Amniotic epithelial cell (primary cell): Measurements from ENCODE around the gene NDUFS6.
A peak's percentile ranks its signal among the peaks of the same experiment; 100 is the strongest.

Source experiments
- DNase-seq: peaks from one replicate; pipeline ENCODE4 v3.0.0-alpha.2; 2010; ENCODE audit warnings: low read depth

Gene NDUFS6

GRCh38 chr5:1801222-1801966 lies at the start of gene NDUFS6:
Gene NDUFS6 (plus strand): TSS chr5:1801407. CDS start chr5:1801418, 11 bp downstream.
- DNase-seq, result peak; percentile 52

- no peak for DNase-seq
These were observed 49.1 kb upstream of the NDUFS6 start for GRCh38 chr5:1751864-1752822.

GRCh38 chr5:1752881-1753280 lies 48.3 kb upstream of the NDUFS6 start:
- no peak for DNase-seq

DNA sequence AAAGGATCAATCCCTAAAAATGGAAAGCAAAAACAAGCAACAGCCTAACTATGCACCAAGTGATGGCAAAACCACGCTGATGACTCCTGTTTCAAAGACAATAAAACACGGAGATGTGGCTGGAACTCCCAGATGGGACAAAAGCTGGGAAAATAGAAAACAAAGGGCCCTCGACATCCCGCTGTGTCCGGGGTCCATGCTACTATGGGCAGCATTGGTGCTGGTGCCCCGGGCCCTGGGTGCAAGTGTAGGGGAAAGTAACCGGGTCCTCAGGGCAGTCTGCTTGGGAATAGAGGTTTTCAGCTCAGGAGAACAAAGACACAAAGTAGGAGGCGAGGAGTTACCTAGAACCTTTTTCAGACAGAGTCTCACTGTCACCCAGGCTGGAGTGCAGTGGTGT lies 47.7 kb upstream of the NDUFS6 start:
- DNase-seq, result no peak

DNA sequence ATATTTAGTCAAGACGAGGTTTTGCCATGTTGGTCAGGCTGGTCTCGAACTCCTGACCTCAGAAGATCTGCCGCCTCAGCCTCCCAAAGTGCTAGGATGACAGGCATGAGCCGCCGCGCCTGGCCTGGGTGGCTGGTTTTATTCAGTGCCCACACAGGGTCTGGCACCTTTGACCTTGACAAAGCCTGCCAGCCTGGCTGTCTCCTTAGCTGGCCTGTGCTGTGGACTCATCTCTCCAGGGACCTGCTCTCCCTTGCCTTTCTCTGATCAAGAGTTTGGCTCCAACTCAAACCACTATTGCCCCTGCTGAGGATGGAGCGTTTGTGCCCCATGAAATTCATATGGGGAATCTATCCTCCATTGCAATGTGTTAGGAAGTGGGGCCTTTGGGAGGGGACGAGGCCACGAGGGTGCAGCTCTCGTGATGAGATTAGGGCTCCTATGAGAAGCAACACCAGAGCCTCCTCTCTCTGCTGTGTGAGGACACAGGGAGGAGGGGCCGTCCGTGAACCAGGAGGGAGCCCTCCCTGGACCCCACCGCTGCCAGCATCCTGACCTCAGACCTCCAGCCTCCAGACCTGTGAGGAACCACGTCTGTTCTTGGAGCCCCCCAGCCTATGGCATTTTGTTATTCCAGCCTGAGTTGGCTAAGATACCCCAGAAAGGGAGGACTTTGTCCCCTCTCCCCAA lies 46.5 kb upstream of the NDUFS6 start:
- no peak for DNase-seq

GRCh38 chr5:1755321-1755949 lies 45.8 kb upstream of the NDUFS6 start:
- no peak for DNase-seq

- no peak for DNase-seq
These were observed 44.7 kb upstream of the NDUFS6 start for GRCh38 chr5:1756481-1756880.

DNA sequence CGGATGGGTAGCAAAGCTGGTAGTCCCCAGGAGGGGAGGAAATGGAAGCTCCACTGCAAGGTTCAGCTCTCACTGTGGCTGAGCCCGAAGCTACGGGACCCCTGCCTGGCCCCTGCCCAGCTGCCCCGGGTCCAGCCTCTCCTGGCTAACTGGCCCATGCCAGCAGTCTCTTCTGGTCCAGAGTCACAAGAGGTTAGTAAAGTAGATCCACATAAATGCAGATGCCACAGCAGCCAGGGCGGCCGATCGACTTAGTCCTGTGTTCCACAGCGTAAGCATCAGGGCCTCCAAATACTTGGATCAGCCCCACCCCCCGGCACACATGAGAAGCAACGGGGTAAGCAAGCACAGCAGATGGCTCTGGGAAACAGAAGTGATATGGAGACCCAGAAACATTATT lies 43.7 kb upstream of the NDUFS6 start:
- no peak for DNase-seq

DNA sequence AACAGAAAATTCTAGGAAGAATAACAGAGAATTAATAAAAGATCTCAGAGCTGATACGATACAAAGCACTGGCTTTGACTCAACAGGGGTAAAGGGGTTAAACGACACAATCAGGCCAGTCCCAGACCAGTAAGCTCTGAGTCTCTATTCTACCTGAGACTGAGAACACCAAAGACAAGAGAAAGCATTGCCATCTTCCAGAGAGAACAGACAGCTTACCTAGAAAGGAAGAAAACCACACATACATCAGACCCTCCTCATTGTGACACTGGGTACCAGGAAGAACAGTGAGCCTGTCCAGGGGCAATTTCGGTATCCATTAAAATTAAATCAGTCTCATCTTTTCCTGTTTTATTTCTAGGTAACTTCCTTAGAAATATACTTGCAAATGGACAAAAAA lies 42.6 kb upstream of the NDUFS6 start:
- DNase-seq, result no peak

DNA sequence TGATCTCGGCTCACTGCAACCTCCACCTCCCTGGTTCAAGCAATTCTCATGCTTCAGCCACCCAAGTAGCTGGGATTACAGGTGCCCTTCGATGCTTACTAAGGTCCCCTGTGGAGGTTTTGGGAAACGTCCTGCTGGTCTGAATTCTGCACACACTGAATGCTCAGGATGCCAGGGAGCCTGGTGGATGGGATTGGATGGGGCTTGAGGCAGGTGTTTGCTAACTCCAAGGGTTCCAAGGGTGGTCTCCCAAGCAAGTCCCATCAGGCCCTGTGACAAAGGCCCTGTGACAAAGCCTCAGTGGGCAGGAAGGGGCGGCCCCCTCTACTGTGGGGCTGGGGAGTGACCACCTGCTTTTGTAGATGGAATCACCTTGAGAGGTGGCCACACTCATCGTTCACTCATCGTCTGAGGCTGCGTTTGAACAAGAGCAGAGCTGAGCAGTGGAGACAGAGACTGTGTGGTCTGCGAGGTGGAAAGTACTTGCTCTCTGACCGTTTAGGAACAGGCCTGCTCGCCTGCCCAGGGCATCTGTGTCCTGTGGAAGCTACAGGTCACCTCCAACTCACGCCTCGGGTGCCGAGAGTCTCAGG lies 41.7 kb upstream of the NDUFS6 start:
- DNase-seq, result no peak

DNA sequence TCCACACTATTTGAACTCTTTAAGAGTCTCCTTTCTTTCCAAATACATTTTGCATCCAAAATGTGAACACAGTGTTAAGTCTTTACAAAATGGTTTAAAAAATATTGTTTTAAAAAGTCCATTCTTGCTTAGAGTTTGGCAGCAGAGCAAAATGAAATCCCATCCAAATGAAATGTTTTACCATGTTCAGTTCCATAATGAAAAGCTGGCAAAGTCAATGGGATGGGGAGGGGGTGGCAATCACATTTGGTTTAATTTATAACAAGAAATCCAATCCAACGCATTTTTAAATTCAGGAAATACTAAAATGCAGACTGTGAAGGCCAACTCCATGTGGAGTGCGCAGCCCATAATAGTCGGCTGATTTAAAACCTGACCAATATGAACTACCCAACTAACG lies 41.0 kb upstream of the NDUFS6 start:
- no peak for DNase-seq

- no peak for DNase-seq
These were observed 40.4 kb upstream of the NDUFS6 start for GRCh38 chr5:1760656-1761452.

DNA sequence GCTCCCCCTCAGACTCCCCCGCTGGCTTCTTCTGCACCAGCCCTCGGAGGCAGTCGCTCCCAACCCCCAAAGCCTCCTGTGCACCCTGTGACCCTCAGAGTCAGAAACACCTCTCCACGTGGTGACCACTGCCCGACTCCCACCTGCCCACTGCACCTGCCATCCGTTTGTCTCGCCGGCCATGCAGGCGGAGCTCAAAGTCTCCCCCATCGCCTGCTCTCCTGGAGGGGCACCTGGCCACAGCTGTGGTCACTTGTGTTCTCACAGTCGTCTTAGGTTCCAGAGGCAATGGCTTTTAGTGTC lies 39.8 kb upstream of the NDUFS6 start:
- no peak for DNase-seq

DNA sequence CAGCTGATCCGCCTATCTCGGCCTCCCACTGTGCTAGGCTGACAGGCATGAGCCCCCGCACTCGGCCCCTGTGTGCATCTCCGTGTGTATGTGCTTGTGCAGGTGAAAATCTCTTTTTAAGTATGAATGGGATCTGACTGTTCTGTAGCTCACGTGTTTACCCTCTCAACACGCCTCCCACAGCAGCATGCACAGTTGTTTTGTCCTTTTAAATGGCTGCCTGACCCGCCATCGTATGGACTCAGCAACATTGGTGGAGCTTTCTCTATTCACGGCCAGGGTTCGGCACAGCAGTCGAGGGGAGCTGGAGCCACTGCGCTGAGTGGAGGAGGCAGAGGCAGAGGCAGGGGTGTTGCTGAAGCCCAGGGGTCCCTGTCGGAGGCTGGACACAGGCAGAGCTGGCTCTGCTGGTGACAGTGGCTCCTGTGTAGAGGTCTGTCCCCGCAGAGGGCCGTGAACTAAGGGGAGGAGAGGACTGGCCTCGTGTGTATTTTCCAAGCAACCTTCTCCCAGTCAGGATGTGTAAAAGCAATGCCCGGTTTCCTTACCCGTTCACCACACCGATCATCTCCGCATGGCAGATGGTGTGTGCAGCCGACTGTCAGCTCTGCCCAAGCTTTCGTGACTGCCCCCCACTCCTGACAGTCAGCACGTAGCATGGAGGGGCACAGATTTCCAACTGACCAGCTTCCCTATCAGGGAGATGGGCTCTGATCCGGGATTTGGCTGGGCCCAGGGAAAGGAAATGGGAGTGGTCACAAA lies 38.9 kb upstream of the NDUFS6 start:
- no peak for DNase-seq

GRCh38 chr5:1762883-1763547 lies 38.2 kb upstream of the NDUFS6 start:
- no peak for DNase-seq

DNA sequence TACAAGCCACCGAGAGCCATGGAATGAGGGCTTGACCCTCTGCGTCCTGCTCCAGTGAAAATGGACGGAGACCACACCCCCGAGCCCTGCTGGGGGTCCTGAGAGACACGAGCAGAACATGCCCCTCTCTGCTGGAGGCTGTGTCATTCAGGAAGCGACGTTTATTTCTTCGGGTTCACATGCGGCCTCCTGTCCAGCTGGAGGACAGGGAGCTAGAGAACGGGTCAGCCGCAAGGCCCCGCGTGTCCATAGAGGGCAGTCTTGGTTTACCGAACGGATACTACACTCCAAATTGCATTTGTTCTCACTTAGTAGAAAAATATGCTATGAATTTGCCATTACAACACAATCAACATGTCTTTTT lies 37.7 kb upstream of the NDUFS6 start:
- peak; percentile 64 for DNase-seq

DNA sequence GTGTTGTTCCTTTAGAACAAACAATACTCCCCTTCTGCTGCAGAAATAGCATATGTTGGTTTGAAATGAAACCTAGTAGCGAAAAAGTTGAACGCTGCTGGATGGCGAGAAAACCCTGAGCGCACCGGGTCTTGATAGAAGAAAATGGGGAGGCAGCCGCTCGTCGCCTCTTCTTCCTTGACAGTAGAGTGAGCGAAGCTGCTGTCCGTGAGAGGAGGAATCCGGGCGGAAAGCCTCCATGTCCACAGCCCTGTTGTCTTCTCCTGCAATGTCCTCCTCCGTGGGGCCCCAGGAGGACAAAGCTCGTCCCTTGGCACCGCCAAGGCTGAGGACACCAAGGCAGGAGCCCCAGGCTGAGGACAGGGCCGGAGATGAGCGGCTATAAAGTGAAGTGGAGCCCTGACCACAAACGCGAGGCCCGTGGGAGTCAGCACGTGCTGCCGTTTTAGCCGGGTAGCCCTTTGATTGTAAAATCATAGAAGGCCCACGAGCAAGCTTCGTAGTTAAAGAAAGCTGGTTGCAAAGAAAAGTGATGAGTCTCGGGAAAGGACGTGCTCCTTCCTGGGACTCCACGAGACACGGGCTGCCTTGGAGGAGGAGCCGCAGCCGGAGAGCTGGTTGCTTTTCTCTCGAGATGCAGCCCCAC lies 37.1 kb upstream of the NDUFS6 start:
- DNase-seq, result no peak

- no peak for DNase-seq
These were observed 36.6 kb upstream of the NDUFS6 start for GRCh38 chr5:1764606-1764960.

GRCh38 chr5:1765141-1765879 lies 35.9 kb upstream of the NDUFS6 start:
- no peak for DNase-seq
